Vagina (tissue), 2 donors: ENCODE results near the gene DBNDD1.

Source experiments
- POLR2A ChIP-seq, 2 donors: fragments of 450-650 bp; IDR thresholded peaks; one replicate each; pipeline ENCODE4 v1.6.1; 2017; ENCODE audit warnings: antibody characterized with exemption in 2 of 2, mild to moderate bottlenecking in 2 of 2, moderate library complexity in 2 of 2
- TF ChIP-seq, protein P1 (sequence below), 3 experiments: fragments of 450-650 bp in 2 of 3; fragments of 200-600 bp in 1 of 3; sonication (generic) in 1 of 3; IDR thresholded peaks; one replicate each; pipeline ENCODE4 v1.5.1; 2017 to 2019; ENCODE audit warnings: antibody characterized with exemption in 3 of 3, mild to moderate bottlenecking in 2 of 3, moderate library complexity in 2 of 3

DNA sequence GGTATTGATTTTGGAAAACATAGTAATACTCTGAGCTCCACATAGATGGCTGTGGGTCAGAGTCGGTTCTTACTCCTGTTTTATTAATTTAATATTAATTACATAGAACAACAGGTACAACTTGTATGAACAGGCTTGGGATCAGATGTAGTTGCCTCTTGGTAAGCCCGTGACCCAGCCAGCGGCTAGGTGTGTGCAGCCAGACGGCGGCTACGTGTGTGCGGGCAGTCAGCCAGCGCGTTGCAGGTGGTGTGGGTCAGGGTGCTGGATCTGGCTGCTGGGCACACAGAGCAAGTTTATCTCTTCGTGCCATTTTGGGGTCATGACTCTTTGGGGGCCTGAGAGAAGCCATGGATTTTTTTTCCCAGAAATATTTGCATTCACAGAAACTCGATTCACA lies 30.3 kb downstream of the DBNDD1 start:
- TF ChIP-seq, protein P1, sequence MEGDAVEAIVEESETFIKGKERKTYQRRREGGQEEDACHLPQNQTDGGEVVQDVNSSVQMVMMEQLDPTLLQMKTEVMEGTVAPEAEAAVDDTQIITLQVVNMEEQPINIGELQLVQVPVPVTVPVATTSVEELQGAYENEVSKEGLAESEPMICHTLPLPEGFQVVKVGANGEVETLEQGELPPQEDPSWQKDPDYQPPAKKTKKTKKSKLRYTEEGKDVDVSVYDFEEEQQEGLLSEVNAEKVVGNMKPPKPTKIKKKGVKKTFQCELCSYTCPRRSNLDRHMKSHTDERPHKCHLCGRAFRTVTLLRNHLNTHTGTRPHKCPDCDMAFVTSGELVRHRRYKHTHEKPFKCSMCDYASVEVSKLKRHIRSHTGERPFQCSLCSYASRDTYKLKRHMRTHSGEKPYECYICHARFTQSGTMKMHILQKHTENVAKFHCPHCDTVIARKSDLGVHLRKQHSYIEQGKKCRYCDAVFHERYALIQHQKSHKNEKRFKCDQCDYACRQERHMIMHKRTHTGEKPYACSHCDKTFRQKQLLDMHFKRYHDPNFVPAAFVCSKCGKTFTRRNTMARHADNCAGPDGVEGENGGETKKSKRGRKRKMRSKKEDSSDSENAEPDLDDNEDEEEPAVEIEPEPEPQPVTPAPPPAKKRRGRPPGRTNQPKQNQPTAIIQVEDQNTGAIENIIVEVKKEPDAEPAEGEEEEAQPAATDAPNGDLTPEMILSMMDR (IDR thresholded peaks at IDR 0.05): no peak
- TF ChIP-seq POLR2A (IDR thresholded peaks at IDR 0.05): no peak
